ENCODE measurements around the gene EML6.

GRCh38 chr2:54692556-54692955 is 30.9 kb upstream of the EML6 start:
- TF ChIP-seq CTCF (IDR thresholded peaks at IDR 0.05; ENCODE audit: low read depth, low read length) (no peak), POLR2A (IDR thresholded peaks at IDR 0.05; ENCODE audit: extremely low read depth, insufficient read length) (no peak), MAX (IDR thresholded peaks at IDR 0.05; ENCODE audit: low read depth, low read length) (no peak)
